Adrenal gland (tissue), 12 donors: Measurements from ENCODE around the gene HHAT. TPM values are rescaled to one million over a fixed set of nuclear protein-coding genes. Genes with fewer than 3 reads are reported as not detected.

Experiments used
- DNase-seq, 7 donors: peaks; one replicate each; pipeline ENCODE4 v3.0.0-alpha.2; 2019 to 2020
- H3K27ac ChIP-seq, 5 donors: fragments of 200-600 bp; sonication (generic) in 4 of 5; 1 replicate in 3 of 5; 2 replicates in 2 of 5; pipeline versions ENCODE4 v1.5.1 to v1.8.0; 2016 to 2020; ENCODE audit warnings: mild to moderate bottlenecking in 1 of 5
- H3K27me3 ChIP-seq: fragments of 200-600 bp; 2 replicates; pipeline ENCODE4 v1.8.0; 2021
- H3K36me3 ChIP-seq, 2 donors: fragments of 200-600 bp; replicated peaks in 1 of 2; 1 replicate in 1 of 2; 2 replicates in 1 of 2; pipeline versions ENCODE4 v1.5.1 to v1.8.0; 2018 to 2022
- H3K4me1 ChIP-seq, 2 donors: fragments of 200-600 bp; replicated peaks in 1 of 2; 1 replicate in 1 of 2; 2 replicates in 1 of 2; pipeline versions ENCODE4 v1.5.1 to v1.8.0; 2018 to 2021
- H3K4me3 ChIP-seq, 4 donors: fragments of 200-600 bp; sonication (generic) in 3 of 4; one replicate each; pipeline ENCODE4 v1.5.1; 2016 to 2018
- H3K9me3 ChIP-seq, 3 donors: fragments of 200-600 bp; sonication (generic) in 1 of 3; replicated peaks in 1 of 3; 1 replicate in 2 of 3; 2 replicates in 1 of 3; pipeline versions ENCODE4 v1.5.1 to v1.8.0; 2016 to 2021
- CTCF ChIP-seq, 6 experiments: fragments of 450-650 bp in 4 of 6; fragments of 200-600 bp in 2 of 6; sonication (generic) in 1 of 6; IDR thresholded peaks; 1 replicate in 5 of 6; 2 replicates in 1 of 6; pipeline versions ENCODE4 v1.5.1 to v1.8.0; 2016 to 2021; ENCODE audit warnings: antibody characterized with exemption in 6 of 6, mild to moderate bottlenecking in 2 of 6, moderate library complexity in 1 of 6
- POLR2A ChIP-seq, 2 donors: fragments of 450-650 bp; IDR thresholded peaks; one replicate each; pipeline ENCODE4 v1.6.1; 2017; ENCODE audit warnings: antibody characterized with exemption in 2 of 2, mild to moderate bottlenecking in 2 of 2, moderate library complexity in 1 of 2
- whole genome bisulfite sequencing, 4 donors: extraction: QIAGEN DNeasy Blood & Tissue Kit in 2 of 4; methylation state at CpG; one replicate each; pipeline versions ENCODE4 v1.1.5 to v1.1.7; 2013 to 2017; 5-methylcytosine and 5-hydroxymethylcytosine counted together
- intact Hi-C, 2 donors: fragments of 100-400 bp; cut with DNase I; formaldehyde crosslinking; loops; one replicate each; pipeline versions ENCODE4 v1.14.1 to v1.15.0; 2022 to 2023
- polyA plus RNA-seq, 3 donors: library from polyadenylated mRNA; stranded (reverse); fragments of 200-250 nt in 2 of 3; fragments of 350-450 nt in 1 of 3; fragmentation: Illumina TruSeq in 1 of 3; extraction: RNeasy Lipid Tissue Mini Kit (QIAGEN cat#74804) in 1 of 3; gene quantifications; one replicate each; pipeline ENCODE4 v1.2.3, GENCODE V29; 2013 to 2014
- total RNA-seq, 9 donors: library from RNA; depleted of rRNA in 4 of 9; stranded (reverse); fragments of >200 nt in 4 of 9; fragments of 120-200 nt in 1 of 9; fragmentation: NEBNext Ultra II Directional in 1 of 9; extraction: Animal tissue kit (Norgen Biotek cat#: 25700) in 1 of 9; gene quantifications; one replicate each; pipeline versions ENCODE4 v1.1.0 to v1.2.4, GENCODE V29; 2013 to 2023
- donor health status: healthy with polysubstance abuse.
- donor health status: Bipolar disorder and iron deficiency.
- donor health status: DM: yes; HTN: yes; CAD: no.
- donor health status: DM: no; HTN: no; CAD: no.
- donor health status: DM: no; HTN: no; CAD: no.
- donor health status: DM: yes; HTN: yes; CAD: no.

Gene HHAT
- total and polyA plus RNA-seq, 12 donors: 3.1 to 26.7 (median 12.3) TPM

- DNase-seq: no peak
- WGBS, 4 donors: 88 to 94% (median 93%) methylated on average over 4 of the region's 4 CpGs
- intact Hi-C loops: no loop called here
Measured at GRCh38 chr1:210616356-210616755, 287.7 kb downstream of the HHAT start.

GRCh38 chr1:210617293-210617692, 288.6 kb downstream of the HHAT start:
- intact Hi-C loops: no loop called here
- no peak overlapping the region for H3K4me3 ChIP-seq
- 47 to 90% (median 79%) methylated on average over 1 of the region's 1 CpG for WGBS, 4 donors
- no peaks in the 10 kb centered on the region for H3K36me3 ChIP-seq
- no peak overlapping the region for H3K27ac ChIP-seq
- no peak for DNase-seq
- H3K27me3 ChIP-seq: no peaks in the 10 kb centered on the region
- no peaks in the 10 kb centered on the region for H3K4me1 ChIP-seq
- no peaks in the 10 kb centered on the region for H3K9me3 ChIP-seq
- TF ChIP-seq CTCF (IDR thresholded peaks at IDR 0.05): no peak
- TF ChIP-seq POLR2A (IDR thresholded peaks at IDR 0.05): no peak

More at GRCh38 chr1:210616356-210616755, 287.7 kb downstream of the HHAT start:
- no peaks in the 10 kb centered on the region for H3K4me1 ChIP-seq
- no peaks in the 10 kb centered on the region for H3K9me3 ChIP-seq
- no peak for TF ChIP-seq CTCF (IDR thresholded peaks at IDR 0.05)
- no peak for TF ChIP-seq POLR2A (IDR thresholded peaks at IDR 0.05)
- H3K27me3 ChIP-seq: no peaks in the 10 kb centered on the region
- H3K36me3 ChIP-seq: no peaks in the 10 kb centered on the region
- H3K4me3 ChIP-seq: no peak overlapping the region
- H3K27ac ChIP-seq: no peak overlapping the region

- intact Hi-C loops: no loop called here
- DNase-seq: no peak
- no peaks in the 10 kb centered on the region for H3K27me3 ChIP-seq
- no peak overlapping the region for H3K27ac ChIP-seq
- TF ChIP-seq POLR2A (IDR thresholded peaks at IDR 0.05): no peak
- TF ChIP-seq CTCF (IDR thresholded peaks at IDR 0.05): no peak
- no peaks in the 10 kb centered on the region for H3K9me3 ChIP-seq
- no peaks in the 10 kb centered on the region for H3K36me3 ChIP-seq
- H3K4me3 ChIP-seq: no peak overlapping the region
- H3K4me1 ChIP-seq: no peaks in the 10 kb centered on the region
- 83 to 89% (median 85%) methylated on average over 5 of the region's 5 CpGs for WGBS, 4 donors
Measured at GRCh38 chr1:210618369-210618768, 289.7 kb downstream of the HHAT start.

- H3K4me1 ChIP-seq: no peaks in the 10 kb centered on the region
- intact Hi-C loops: no loop called here
- H3K27ac ChIP-seq: no peak overlapping the region
- H3K4me3 ChIP-seq: no peak overlapping the region
- WGBS, 4 donors: 90 to 94% (median 90%) methylated on average over 6 of the region's 6 CpGs
- TF ChIP-seq POLR2A (IDR thresholded peaks at IDR 0.05): no peak
- TF ChIP-seq CTCF (IDR thresholded peaks at IDR 0.05): no peak
- no peak for DNase-seq
- H3K9me3 ChIP-seq: no peaks in the 10 kb centered on the region
- no peaks in the 10 kb centered on the region for H3K27me3 ChIP-seq
- no peaks in the 10 kb centered on the region for H3K36me3 ChIP-seq
Measured at GRCh38 chr1:210620867-210621488, 292.3 kb downstream of the HHAT start.
